GM19023 (cell line): ENCODE results near the gene EIF2D.

Experiments
- ATAC-seq: cut with Tn5 transposase; IDR thresholded peaks from one replicate; pipeline ENCODE4 v1.9.1; 2021; ENCODE audit warnings: mild to moderate bottlenecking, moderate library complexity; ENCODE audit not compliant: unreplicated experiment

EIF2D gene

GRCh38 chr1:206573762-206574161 is 38.5 kb downstream of the EIF2D start:
- no peak for ATAC-seq

GRCh38 chr1:206573319-206573718 is 38.9 kb downstream of the EIF2D start:
- no peak for ATAC-seq

- no peak for ATAC-seq
These were observed 39.4 kb downstream of the EIF2D start for GRCh38 chr1:206572835-206573234.

- no peak for ATAC-seq
These were observed 41.7 kb downstream of the EIF2D start for GRCh38 chr1:206570529-206570928.

- no peak for ATAC-seq
These were observed 42.7 kb downstream of the EIF2D start for GRCh38 chr1:206569556-206569955.

GRCh38 chr1:206568779-206569352 is 43.4 kb downstream of the EIF2D start:
- ATAC-seq, result no peak

- ATAC-seq, result no peak
These were observed 44.0 kb downstream of the EIF2D start for GRCh38 chr1:206568256-206568655.

GRCh38 chr1:206566999-206567398 is 45.3 kb downstream of the EIF2D start:
- ATAC-seq, result no peak

GRCh38 chr1:206565995-206566394 is 46.3 kb downstream of the EIF2D start:
- ATAC-seq, result no peak

- peak; percentile 32 for ATAC-seq
These were observed 48.7 kb downstream of the EIF2D start for GRCh38 chr1:206563367-206564207.

- no peak for ATAC-seq
These were observed 52.1 kb downstream of the EIF2D start for GRCh38 chr1:206560007-206560716.

GRCh38 chr1:206559672-206559995 is 52.6 kb downstream of the EIF2D start:
- no peak for ATAC-seq

GRCh38 chr1:206558794-206559671 is 53.2 kb downstream of the EIF2D start:
- no peak for ATAC-seq

GRCh38 chr1:206557636-206558473 is 54.4 kb downstream of the EIF2D start:
- no peak for ATAC-seq

- ATAC-seq, result no peak
These were observed 55.3 kb downstream of the EIF2D start for GRCh38 chr1:206556750-206557635.

- no peak for ATAC-seq
These were observed 56.1 kb downstream of the EIF2D start for GRCh38 chr1:206556047-206556749.

- ATAC-seq, result no peak
These were observed 56.8 kb downstream of the EIF2D start for GRCh38 chr1:206555473-206555935.

GRCh38 chr1:206554701-206555472 is 57.4 kb downstream of the EIF2D start:
- no peak for ATAC-seq
